Left renal pelvis (tissue), 4 donors: Measurements from ENCODE around the gene SEMA4D. TPM values are rescaled to one million over a fixed set of nuclear protein-coding genes. Genes with fewer than 3 reads are reported as not detected.
"Not testable (repeated sequence)": the region's sequence is repeated elsewhere in the genome, so short reads cannot be mapped to it uniquely, and the experiment has no call there.

Experiments used
- DNase-seq, 4 donors: peaks; one replicate each; pipeline ENCODE4 v3.0.0-alpha.2; 2013; ENCODE audit warnings: low read depth in 4 of 4, low spot score in 3 of 4
- polyA plus RNA-seq, 4 donors: library from polyadenylated mRNA; unstranded; fragments of 120-200 nt; gene quantifications; one replicate each; pipeline ENCODE4 v1.2.1, GENCODE V29; 2013; ENCODE audit not compliant: insufficient read length in 4 of 4

SEMA4D gene
- polyA plus RNA-seq, 4 donors: 13.5 to 61.3 (median 45.4) TPM

GRCh38 chr9:89378541-89378940 lies 119.4 kb downstream of the SEMA4D start:
- no peak for DNase-seq

GRCh38 chr9:89377411-89377810 lies 120.5 kb downstream of the SEMA4D start:
- no peak for DNase-seq

GRCh38 chr9:89376741-89377351 lies 121.1 kb downstream of the SEMA4D start:
- DNase-seq: peak in 2 of 4 donors; percentile 5 to 27

GRCh38 chr9:89376286-89376685 lies 121.6 kb downstream of the SEMA4D start:
- DNase-seq: no peak

GRCh38 chr9:89375191-89375760 lies 122.6 kb downstream of the SEMA4D start:
- peak in 3 of 4 donors; percentile 23 to 55 (median 27) for DNase-seq

- no peak for DNase-seq
Observed at GRCh38 chr9:89374176-89374575, 123.7 kb downstream of the SEMA4D start.

- DNase-seq: no peak
Observed at GRCh38 chr9:89372979-89373378, 124.9 kb downstream of the SEMA4D start.

- no peak for DNase-seq
Observed at GRCh38 chr9:89372230-89372816, 125.6 kb downstream of the SEMA4D start.

GRCh38 chr9:89371791-89372190 lies 126.1 kb downstream of the SEMA4D start:
- not testable (repeated sequence) for DNase-seq

- DNase-seq: no peak
Observed at GRCh38 chr9:89370593-89370992, 127.3 kb downstream of the SEMA4D start.

- DNase-seq: no peak
Observed at GRCh38 chr9:89368978-89369377, 128.9 kb downstream of the SEMA4D start.

GRCh38 chr9:89368550-89368949 lies 129.4 kb downstream of the SEMA4D start:
- no peak for DNase-seq

GRCh38 chr9:89367726-89368437 lies 130.0 kb downstream of the SEMA4D start:
- DNase-seq: no peak

GRCh38 chr9:89367281-89367680 lies 130.6 kb downstream of the SEMA4D start:
- no peak for DNase-seq

GRCh38 chr9:89366711-89367110 lies 131.2 kb downstream of the SEMA4D start:
- no peak for DNase-seq

GRCh38 chr9:89365532-89365912 lies 132.4 kb downstream of the SEMA4D start:
- no peak for DNase-seq

GRCh38 chr9:89364666-89365531 lies 133.0 kb downstream of the SEMA4D start:
- DNase-seq: no peak

- no peak for DNase-seq
Observed at GRCh38 chr9:89363921-89364665, 133.8 kb downstream of the SEMA4D start.

- DNase-seq: no peak
Observed at GRCh38 chr9:89363311-89363670, 134.6 kb downstream of the SEMA4D start.

- DNase-seq: no peak
Observed at GRCh38 chr9:89362647-89363310, 135.1 kb downstream of the SEMA4D start.
